Activated CD8-positive, alpha-beta T cell treated with anti-CD3 and anti-CD28 coated beads for 36 hours (primary cell): Measurements from ENCODE around the gene LAMA1. TPM values are rescaled to one million over a fixed set of nuclear protein-coding genes. Genes with fewer than 3 reads are reported as not detected.
"Not testable (repeated sequence)": the region's sequence is repeated elsewhere in the genome, so short reads cannot be mapped to it uniquely, and the experiment has no call there.

Experiments
- ATAC-seq: fragments of 200-7000 bp; cut with Tn5 transposase; one replicate; pipeline ENCODE4 v1.10.0; 2021; ENCODE audit warnings: mild to moderate bottlenecking, moderate library complexity
- CTCF ChIA-PET: fragments of 350-600 bp; sonication (Branson Sonifier 250); formaldehyde crosslinking; loops from one replicate; lab custom pipeline; 2021; ENCODE audit warnings: antibody characterized with exemption; lab: Charles Lee
- POLR2A ChIA-PET: fragments of 350-600 bp; sonication (Branson Sonifier 250); formaldehyde crosslinking; loops from one replicate; lab custom pipeline; 2021; ENCODE audit warnings: antibody characterized with exemption; lab: Charles Lee
- DNase-seq: peaks from one replicate; pipeline ENCODE4 v3.0.0-alpha.2; 2020
- H3K27ac Mint-ChIP-seq: one replicate; pipeline ENCODE4 v1.8.0; 2021; ENCODE audit warnings: mild to moderate bottlenecking, mixed read lengths
- H3K27me3 Mint-ChIP-seq: one replicate; pipeline ENCODE4 v1.8.0; 2021; ENCODE audit warnings: mixed read lengths
- H3K36me3 Mint-ChIP-seq: one replicate; pipeline ENCODE4 v1.8.0; 2021; ENCODE audit warnings: low read depth, mixed read lengths
- H3K4me1 Mint-ChIP-seq: one replicate; pipeline ENCODE4 v1.8.0; 2021; ENCODE audit warnings: low read depth, mixed read lengths
- H3K4me3 Mint-ChIP-seq: one replicate; pipeline ENCODE4 v1.8.0; 2021; ENCODE audit warnings: mild to moderate bottlenecking, moderate library complexity, mixed read lengths
- H3K9me3 Mint-ChIP-seq: one replicate; pipeline ENCODE4 v1.8.0; 2021; ENCODE audit warnings: mixed read lengths
- intact Hi-C: fragments of 100-400 bp; cut with micrococcal nuclease; formaldehyde crosslinking; loops from one replicate; pipeline ENCODE4 v1.10.0; 2022
- total RNA-seq, 2 experiments: library from RNA; stranded (reverse); gene quantifications; one replicate each; pipeline ENCODE4 v1.2.3, GENCODE V29; 2021
- TF ChIP-seq, protein P1 (sequence below): fragments of 200-600 bp; IDR thresholded peaks from one replicate; pipeline ENCODE4 v1.8.0; 2022; ENCODE audit warnings: antibody characterized with exemption, mild to moderate bottlenecking

Gene LAMA1
- total RNA-seq, 2 experiments from 2014 or later, result not detected

GRCh38 chr18:7146067-7146466 is 28.5 kb upstream of the LAMA1 start:
- Mint-ChIP-seq H3K4me3 (no peak overlapping the region), H3K4me1 (no peaks in the 10 kb centered on the region), H3K36me3 (no peaks in the 10 kb centered on the region), H3K27ac (no peak overlapping the region), H3K9me3 (peaks cover 7% of the 10 kb centered on the region), H3K27me3 (no peaks in the 10 kb centered on the region)
- DNase-seq (no peak), ATAC-seq (no peak)
- ChIA-PET CTCF (no interaction called here), POLR2A (no interaction called here)
- TF ChIP-seq, protein P1, sequence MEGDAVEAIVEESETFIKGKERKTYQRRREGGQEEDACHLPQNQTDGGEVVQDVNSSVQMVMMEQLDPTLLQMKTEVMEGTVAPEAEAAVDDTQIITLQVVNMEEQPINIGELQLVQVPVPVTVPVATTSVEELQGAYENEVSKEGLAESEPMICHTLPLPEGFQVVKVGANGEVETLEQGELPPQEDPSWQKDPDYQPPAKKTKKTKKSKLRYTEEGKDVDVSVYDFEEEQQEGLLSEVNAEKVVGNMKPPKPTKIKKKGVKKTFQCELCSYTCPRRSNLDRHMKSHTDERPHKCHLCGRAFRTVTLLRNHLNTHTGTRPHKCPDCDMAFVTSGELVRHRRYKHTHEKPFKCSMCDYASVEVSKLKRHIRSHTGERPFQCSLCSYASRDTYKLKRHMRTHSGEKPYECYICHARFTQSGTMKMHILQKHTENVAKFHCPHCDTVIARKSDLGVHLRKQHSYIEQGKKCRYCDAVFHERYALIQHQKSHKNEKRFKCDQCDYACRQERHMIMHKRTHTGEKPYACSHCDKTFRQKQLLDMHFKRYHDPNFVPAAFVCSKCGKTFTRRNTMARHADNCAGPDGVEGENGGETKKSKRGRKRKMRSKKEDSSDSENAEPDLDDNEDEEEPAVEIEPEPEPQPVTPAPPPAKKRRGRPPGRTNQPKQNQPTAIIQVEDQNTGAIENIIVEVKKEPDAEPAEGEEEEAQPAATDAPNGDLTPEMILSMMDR, result no peak
- intact Hi-C loops, result no loop called here

DNA sequence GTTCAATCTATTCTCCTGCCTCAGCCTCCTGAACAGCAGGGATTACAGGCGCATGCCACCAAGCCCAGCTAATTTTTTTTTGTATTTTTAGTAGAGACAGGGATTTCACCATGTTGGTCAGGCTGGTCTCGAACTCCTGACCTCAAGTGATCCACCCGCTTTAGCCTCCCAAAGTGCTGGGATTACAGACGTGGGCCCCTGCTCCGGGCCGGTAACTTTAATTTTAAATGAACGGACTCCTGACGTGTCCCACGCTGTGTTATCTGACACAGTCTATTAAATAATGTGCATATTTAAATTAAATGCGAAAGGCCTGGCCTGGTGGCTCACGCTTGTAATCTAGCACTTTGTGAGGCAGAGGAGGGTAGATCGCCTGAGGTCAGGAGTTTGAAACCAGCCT is 27.3 kb upstream of the LAMA1 start:
- CTCF ChIA-PET, intact Hi-C loops, H3K27ac Mint-ChIP-seq, H3K9me3 Mint-ChIP-seq, H3K27me3 Mint-ChIP-seq, DNase-seq, H3K4me1 Mint-ChIP-seq, H3K36me3 Mint-ChIP-seq, H3K4me3 Mint-ChIP-seq, POLR2A ChIA-PET, ATAC-seq: not testable (repeated sequence)

DNA sequence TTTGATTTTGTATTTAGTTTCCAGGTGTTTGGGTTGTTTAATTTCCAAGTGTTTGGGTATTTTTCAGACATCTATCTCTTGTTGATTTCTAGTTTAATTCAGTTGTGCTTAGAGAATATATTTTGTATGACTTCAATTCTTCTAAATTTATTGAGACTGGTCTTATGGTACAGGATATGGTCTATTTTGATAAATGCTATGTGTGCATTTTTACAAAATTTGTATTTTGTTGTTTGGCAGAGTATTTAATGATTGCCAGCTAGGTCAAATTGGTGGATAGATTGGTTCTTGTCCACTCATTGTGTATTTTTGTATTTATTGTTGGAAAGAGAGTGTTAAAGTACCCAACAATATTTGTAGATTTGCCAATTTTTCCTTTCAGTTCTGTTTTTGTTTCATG is 23.7 kb upstream of the LAMA1 start:
- intact Hi-C loops, result no loop called here
- Mint-ChIP-seq H3K4me3 (no peak overlapping the region), H3K27me3 (no peaks in the 10 kb centered on the region), H3K27ac (no peak overlapping the region), H3K36me3 (no peaks in the 10 kb centered on the region), H3K4me1 (no peaks in the 10 kb centered on the region), H3K9me3 (peaks cover 2% of the 10 kb centered on the region)
- CTCF ChIA-PET, result no interaction called here
- DNase-seq, result no peak
- no peak for ATAC-seq
- POLR2A ChIA-PET, result no interaction called here
- TF ChIP-seq, protein P1, result no peak

DNA sequence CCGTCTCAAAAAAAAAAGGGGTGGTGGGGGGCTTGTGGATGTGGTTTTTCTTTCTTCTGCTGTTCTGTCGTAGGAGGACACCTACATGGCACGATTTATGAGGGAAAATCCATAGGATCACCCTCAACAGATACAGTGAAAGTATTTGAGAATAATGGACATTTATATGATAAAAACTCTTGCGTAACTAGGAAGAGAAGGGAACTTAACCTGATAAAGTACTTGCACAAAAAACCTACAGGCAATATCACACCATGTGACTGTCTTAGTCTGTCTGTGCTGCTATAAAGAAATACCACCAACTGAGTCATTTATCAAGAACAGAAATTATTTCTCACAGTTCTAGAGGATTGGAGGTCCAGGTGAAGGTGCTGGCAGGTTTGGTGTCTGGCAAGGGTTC is 21.8 kb upstream of the LAMA1 start:
- intact Hi-C loops, result no loop called here
- Mint-ChIP-seq H3K36me3 (no peaks in the 10 kb centered on the region), H3K4me1 (no peaks in the 10 kb centered on the region), H3K9me3 (no peaks in the 10 kb centered on the region), H3K4me3 (no peak overlapping the region), H3K27ac (no peak overlapping the region), H3K27me3 (no peaks in the 10 kb centered on the region)
- ATAC-seq (no peak), DNase-seq (no peak)
- TF ChIP-seq, protein P1, result no peak
- ChIA-PET CTCF (no interaction called here), POLR2A (no interaction called here)

DNA sequence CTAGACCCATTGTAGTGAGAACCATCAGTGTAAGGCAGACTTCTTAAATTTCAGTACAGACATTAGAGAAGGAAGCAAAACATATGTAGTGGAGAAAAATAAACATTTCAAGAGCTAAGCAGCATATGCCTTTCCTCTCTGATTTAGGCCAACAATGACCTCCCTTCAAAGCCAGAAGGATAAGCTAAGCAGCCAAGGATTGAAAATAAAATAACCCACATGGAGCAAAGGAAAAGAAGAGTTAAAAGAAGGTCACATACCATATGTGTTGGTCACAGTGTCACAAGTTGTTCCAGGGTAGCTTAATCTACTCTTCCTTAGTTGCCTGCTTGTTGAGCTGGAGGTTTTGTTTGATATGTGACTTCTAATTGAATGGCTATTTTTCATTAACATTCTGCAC is 15.6 kb upstream of the LAMA1 start:
- H3K27me3 Mint-ChIP-seq, result no peaks in the 10 kb centered on the region
- no peaks in the 10 kb centered on the region for H3K4me1 Mint-ChIP-seq
- peaks cover 3% of the 10 kb centered on the region for H3K9me3 Mint-ChIP-seq
- no peak for ATAC-seq
- intact Hi-C loops, result no loop called here
- CTCF ChIA-PET, result no interaction called here
- no peaks in the 10 kb centered on the region for H3K36me3 Mint-ChIP-seq
- no peak for DNase-seq
- H3K4me3 Mint-ChIP-seq, result no peak overlapping the region
- H3K27ac Mint-ChIP-seq, result no peak overlapping the region
- POLR2A ChIA-PET, result no interaction called here
- TF ChIP-seq, protein P1, result no peak
